ENCODE results near the gene B3GAT2.

GRCh38 chr6:70967049-70967448 lies 10.2 kb upstream of the B3GAT2 start:
- TF ChIP-seq CTCF (IDR thresholded peaks at IDR 0.05; ENCODE audit: low read depth, low read length) (no peak), EZH2phosphoT487 (IDR thresholded peaks at IDR 0.05; ENCODE audit: low read depth) (no peak)
